ENCODE measurements around the gene GPRC5C.

The GPRC5C gene

DNA sequence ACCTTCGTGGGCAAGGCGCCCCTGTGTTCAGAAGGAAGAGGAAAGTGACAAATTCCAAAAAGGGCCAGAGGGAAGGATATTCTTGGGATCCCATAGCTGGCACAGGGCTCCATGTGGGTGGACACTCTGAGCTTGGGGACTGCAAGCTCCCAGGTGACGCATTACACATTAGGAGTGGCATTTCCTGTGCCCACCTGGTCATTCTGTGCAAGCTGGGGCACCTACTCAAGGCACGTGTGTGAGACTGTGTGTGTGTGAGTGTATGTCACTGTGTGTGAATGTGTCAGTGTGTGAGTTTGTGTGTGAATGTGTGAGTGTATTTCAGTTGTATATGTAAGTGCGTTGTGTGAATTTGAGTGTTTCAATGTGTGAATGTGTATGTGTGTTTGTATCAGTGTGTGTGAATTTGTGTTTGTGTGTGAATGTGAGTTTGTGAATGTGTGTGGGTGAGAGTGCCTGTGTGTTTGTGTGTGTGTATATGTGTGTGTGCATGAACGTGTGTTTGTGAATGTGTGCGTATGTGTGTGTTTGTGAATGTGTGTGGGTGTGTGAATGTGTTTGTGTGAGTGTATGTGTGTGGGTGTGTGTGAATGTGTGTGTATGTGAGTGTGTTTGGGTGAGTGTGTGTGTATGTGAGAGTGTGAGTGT is 33.0 kb downstream of the GPRC5C start:
- no peak for DNase-seq (ENCODE audit: low read depth)
- TF ChIP-seq, protein P1, sequence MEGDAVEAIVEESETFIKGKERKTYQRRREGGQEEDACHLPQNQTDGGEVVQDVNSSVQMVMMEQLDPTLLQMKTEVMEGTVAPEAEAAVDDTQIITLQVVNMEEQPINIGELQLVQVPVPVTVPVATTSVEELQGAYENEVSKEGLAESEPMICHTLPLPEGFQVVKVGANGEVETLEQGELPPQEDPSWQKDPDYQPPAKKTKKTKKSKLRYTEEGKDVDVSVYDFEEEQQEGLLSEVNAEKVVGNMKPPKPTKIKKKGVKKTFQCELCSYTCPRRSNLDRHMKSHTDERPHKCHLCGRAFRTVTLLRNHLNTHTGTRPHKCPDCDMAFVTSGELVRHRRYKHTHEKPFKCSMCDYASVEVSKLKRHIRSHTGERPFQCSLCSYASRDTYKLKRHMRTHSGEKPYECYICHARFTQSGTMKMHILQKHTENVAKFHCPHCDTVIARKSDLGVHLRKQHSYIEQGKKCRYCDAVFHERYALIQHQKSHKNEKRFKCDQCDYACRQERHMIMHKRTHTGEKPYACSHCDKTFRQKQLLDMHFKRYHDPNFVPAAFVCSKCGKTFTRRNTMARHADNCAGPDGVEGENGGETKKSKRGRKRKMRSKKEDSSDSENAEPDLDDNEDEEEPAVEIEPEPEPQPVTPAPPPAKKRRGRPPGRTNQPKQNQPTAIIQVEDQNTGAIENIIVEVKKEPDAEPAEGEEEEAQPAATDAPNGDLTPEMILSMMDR (IDR thresholded peaks at IDR 0.05; ENCODE audit: control insufficient read depth, extremely low read depth, insufficient read depth), result no peak
- no peak overlapping the region for H3K4me3 ChIP-seq (ENCODE audit: low read depth, low read length)

DNA sequence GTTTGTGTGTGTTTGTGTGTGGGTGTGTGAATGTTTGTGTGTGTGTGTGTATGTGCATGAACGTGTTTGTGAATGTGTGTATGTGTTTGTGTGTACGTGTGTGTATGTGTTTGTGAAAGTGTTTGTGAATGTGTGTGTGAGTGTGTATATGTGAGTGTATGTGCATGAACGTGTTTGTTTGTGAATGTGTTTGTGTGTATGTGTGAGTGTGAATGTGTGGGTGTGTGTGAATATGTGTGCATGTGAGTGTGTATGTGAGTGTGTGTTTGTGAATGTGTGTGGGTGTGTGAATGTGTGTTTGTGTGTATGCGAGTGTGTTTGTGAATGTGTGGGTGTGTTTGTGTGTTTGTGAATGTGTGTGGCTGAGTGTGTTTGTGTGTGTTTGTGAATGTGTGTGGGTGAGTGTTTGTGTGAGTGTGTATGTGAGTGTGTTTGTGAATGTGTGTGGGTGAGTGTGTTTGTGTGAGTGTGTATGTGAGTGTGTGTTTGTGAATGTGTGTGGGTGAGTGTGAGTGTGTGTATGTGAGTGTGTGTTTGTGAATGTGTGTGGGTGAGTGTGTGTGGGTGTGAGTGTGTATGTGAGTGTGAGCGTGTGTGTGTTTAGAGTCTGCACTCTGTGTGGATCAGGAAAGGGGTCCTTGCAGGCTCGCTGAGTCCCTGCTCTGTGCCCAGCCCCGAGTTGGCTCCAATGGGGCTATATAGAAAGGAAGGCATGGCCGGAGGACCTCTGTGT is 33.7 kb downstream of the GPRC5C start:
- no peak overlapping the region for H3K4me3 ChIP-seq (ENCODE audit: low read depth, low read length)
- DNase-seq (ENCODE audit: low read depth), result no peak
- TF ChIP-seq, protein P1 (IDR thresholded peaks at IDR 0.05; ENCODE audit: control insufficient read depth, extremely low read depth, insufficient read depth), result no peak

DNA sequence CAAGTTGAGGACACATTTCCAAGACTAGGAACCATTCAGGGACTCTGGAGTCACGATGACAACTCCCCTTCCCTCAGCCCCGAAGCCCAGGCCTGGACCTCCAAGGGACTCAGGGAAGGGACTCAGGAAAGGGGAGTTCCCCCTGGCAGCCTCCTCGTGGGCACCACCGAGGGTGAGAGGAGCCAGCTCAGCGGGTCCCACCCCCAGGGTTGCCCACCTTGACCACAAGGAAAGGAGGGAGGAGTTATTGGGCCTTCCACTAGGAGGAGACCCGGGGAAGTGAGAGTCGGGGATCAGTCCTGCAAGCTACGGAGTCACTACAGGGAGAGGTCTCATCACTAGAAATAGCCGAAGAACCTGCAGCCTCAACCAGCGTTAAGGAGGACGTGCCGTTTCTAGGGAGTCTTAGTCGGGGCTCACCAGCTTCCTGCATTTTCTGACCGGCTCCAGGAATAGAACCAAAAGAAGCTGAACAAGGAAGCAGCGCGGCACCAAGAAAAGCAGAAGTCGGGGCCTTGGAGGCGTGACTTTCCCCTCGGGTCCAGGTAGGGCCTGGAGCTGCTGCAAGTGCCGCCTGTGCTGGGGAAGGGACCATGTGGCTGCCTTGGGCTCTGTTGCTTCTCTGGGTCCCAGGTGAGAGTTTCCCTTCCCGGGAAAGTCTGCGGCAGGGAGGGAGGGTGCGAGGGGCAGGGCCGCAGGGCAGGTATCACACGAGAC is 34.4 kb downstream of the GPRC5C start, which contains the start of gene CD300A:
TSS of gene CD300A (plus strand) at position 524 of the 717 bp plus-strand sequence. CDS start at position 594, 70 bp downstream.
- TF ChIP-seq, protein P1 (IDR thresholded peaks at IDR 0.05; ENCODE audit: control insufficient read depth, extremely low read depth, insufficient read depth), result no peak
- H3K4me3 ChIP-seq (ENCODE audit: low read depth, low read length), result no peak within 1 kb of the TSS
- no peak for DNase-seq (ENCODE audit: low read depth)

DNA sequence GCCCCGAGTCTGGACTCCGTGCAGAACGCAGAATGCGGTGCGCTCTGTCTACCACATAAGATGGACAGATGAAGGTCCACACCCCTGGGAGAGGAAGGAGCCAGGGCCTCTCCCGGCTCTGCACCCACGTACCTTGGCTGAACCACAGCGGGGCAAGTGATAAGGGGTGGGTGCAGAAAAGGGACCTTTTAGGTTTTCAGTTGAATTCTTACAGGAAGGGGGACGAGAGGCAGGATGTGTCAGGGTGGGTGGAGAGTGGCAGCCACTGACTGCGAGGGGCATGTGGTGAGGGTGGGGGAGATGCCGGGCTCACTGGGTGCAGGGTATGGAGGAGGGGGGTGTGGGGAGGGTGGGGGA is 34.9 kb downstream of the GPRC5C start:
- no peak for DNase-seq (ENCODE audit: low read depth)
- H3K4me3 ChIP-seq (ENCODE audit: low read depth, low read length), result no peak overlapping the region
- TF ChIP-seq, protein P1 (IDR thresholded peaks at IDR 0.05; ENCODE audit: control insufficient read depth, extremely low read depth, insufficient read depth), result no peak

DNA sequence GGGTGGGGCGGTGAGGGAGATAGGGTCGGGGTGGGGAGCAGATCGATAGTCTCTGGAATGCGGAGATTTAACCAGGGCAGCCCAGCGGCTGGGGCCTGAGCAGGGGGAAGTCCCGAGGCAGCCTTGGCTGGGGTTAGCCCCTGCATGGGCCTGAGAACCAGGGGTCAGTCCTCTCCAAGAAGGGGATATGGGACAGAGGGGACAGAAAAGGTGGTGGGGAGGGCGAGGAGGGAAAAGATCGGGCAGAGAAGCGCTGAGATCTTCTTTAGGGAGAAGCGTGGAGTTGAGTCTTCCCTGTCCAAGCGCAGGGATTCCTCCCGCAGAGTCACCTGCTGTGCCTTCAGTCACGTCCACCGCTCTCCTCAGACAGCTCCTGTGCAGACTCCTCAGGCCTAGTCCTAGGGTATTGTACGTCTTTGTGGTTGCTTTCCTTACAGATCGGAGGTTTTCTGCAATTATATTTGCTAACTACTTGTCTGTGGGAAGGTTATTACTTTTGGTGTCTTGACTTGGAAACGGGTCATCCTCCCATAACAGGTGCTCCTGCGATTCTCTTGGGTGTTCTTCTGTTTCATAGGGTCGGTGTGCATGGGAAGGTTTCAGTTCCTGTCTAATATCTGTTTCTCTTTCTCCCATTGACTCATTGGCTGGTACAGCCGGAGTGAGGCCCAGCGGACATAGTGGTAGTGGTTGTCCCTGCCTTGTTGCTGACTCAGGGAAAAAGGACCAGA is 35.5 kb downstream of the GPRC5C start:
- TF ChIP-seq, protein P1 (IDR thresholded peaks at IDR 0.05; ENCODE audit: control insufficient read depth, extremely low read depth, insufficient read depth), result no peak
- no peak overlapping the region for H3K4me3 ChIP-seq (ENCODE audit: low read depth, low read length)

DNA sequence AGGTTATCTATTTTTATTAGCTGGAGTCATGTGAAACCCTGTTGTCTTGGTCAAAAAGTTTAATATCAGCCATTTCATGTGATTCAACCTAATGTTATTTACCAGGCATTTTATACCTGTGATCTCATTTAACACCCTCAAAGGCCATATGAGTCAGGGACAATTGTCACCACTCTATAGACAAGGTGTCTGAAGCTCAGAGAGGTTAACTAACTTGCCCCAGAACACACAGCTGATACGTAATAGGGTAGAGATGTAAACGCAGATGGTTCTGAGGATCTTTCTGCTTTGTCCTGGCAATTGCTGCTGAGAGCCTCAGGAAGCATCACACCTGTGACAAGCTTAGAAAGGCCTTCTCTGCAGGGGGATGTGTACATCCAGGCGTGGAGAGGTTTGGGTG is 39.5 kb downstream of the GPRC5C start:
- DNase-seq (ENCODE audit: low read depth), result no peak
- H3K4me3 ChIP-seq (ENCODE audit: low read depth, low read length), result no peak overlapping the region
- TF ChIP-seq, protein P1 (IDR thresholded peaks at IDR 0.05; ENCODE audit: control insufficient read depth, extremely low read depth, insufficient read depth), result no peak

More for the DNA sequence above, 35.5 kb downstream of the GPRC5C start:
- DNase-seq (ENCODE audit: low read depth), result no peak

All from LNCaP clone FGC (cell line).